Vagina (tissue), 2 donors: ENCODE data around the gene IMMP2L. TPM values are rescaled to one million over a fixed set of nuclear protein-coding genes. Genes with fewer than 3 reads are reported as not detected.

Experiments used
- DNase-seq, 2 donors: peaks; one replicate each; pipeline ENCODE4 v3.0.0-alpha.2; 2017; ENCODE audit errors: extremely low spot score in 2 of 2
- H3K27ac ChIP-seq: fragments of 200-600 bp; sonication (generic); one replicate; pipeline ENCODE4 v1.5.1; 2019
- H3K27me3 ChIP-seq: fragments of 200-600 bp; sonication (generic); one replicate; pipeline ENCODE4 v1.5.1; 2019
- H3K36me3 ChIP-seq, 2 donors: fragments of 200-600 bp; sonication (generic); one replicate each; pipeline ENCODE4 v1.5.1; 2017 to 2019
- H3K4me1 ChIP-seq: fragments of 200-600 bp; sonication (generic); one replicate; pipeline ENCODE4 v1.5.1; 2019
- H3K4me3 ChIP-seq, 2 donors: fragments of 200-600 bp; sonication (generic); 1 replicate in 1 of 2; 2 replicates in 1 of 2; pipeline ENCODE4 v1.5.1; 2016 to 2019
- H3K9me3 ChIP-seq: fragments of 200-600 bp; sonication (generic); one replicate; pipeline ENCODE4 v1.5.1; 2019
- CTCF ChIP-seq, 3 experiments: fragments of 450-650 bp in 2 of 3; fragments of 200-600 bp in 1 of 3; sonication (generic) in 1 of 3; IDR thresholded peaks; one replicate each; pipeline ENCODE4 v1.5.1; 2017 to 2019; ENCODE audit warnings: antibody characterized with exemption in 3 of 3, mild to moderate bottlenecking in 2 of 3, moderate library complexity in 2 of 3
- POLR2A ChIP-seq, 2 donors: fragments of 450-650 bp; IDR thresholded peaks; one replicate each; pipeline ENCODE4 v1.6.1; 2017; ENCODE audit warnings: antibody characterized with exemption in 2 of 2, mild to moderate bottlenecking in 2 of 2, moderate library complexity in 2 of 2
- POLR2AphosphoS5 ChIP-seq, 2 donors: sonication (generic); formaldehyde crosslinking; IDR thresholded peaks; one replicate each; pipeline ENCODE4 v1.9.0; 2017; ENCODE audit warnings: antibody characterized with exemption in 2 of 2, mild to moderate bottlenecking in 2 of 2, low read depth in 1 of 2; ENCODE audit not compliant: insufficient read depth in 1 of 2
- intact Hi-C: fragments of 100-400 bp; cut with DNase I; formaldehyde crosslinking; loops from one replicate; pipeline ENCODE4 v1.15.1; 2023
- total RNA-seq: library from RNA; depleted of rRNA; stranded (reverse); fragments of >200 nt; gene quantifications from one replicate; pipeline ENCODE4 v1.2.3, GENCODE V29; 2016

The IMMP2L gene
- total RNA-seq, 1 donor from 2014 or later = 13.3 TPM

GRCh38 chr7:111043561-111043960 is 518.7 kb downstream of the IMMP2L start:
- no peak overlapping the region for H3K27ac ChIP-seq
- H3K4me1 ChIP-seq = no peaks in the 10 kb centered on the region
- TF ChIP-seq POLR2A (IDR thresholded peaks at IDR 0.05) = no peak
- TF ChIP-seq CTCF (IDR thresholded peaks at IDR 0.05) = no peak
- TF ChIP-seq POLR2AphosphoS5 (IDR thresholded peaks at IDR 0.05; ENCODE audit: insufficient read depth in 1 of 2, low read depth in 1 of 2) = no peak
- H3K27me3 ChIP-seq = no peaks in the 10 kb centered on the region
- intact Hi-C loops = no loop called here
- no peaks in the 10 kb centered on the region for H3K36me3 ChIP-seq
- DNase-seq = no peak
- H3K4me3 ChIP-seq = no peak overlapping the region
- no peaks in the 10 kb centered on the region for H3K9me3 ChIP-seq

DNA sequence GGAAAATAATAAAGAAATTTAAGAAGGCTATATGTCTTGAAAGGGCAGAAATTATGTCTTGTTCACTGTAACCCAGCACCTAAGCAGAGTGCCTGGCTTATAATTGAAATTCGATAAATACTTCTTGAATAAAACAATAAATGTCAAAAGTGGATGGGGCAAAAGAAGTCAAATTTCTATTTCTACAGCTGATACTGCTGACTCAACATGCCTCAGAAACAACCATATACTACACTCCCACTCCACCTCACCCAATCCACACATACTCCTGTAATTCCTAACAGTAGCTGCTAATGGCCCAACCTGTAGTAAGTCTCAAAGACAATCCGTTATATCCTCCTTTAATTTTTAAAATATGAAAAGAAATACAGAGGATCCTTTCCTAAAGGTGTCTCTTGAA is 519.5 kb downstream of the IMMP2L start:
- H3K27ac ChIP-seq = no peak overlapping the region
- no peak for DNase-seq
- no peaks in the 10 kb centered on the region for H3K36me3 ChIP-seq
- no peaks in the 10 kb centered on the region for H3K4me1 ChIP-seq
- no peaks in the 10 kb centered on the region for H3K27me3 ChIP-seq
- H3K9me3 ChIP-seq = no peaks in the 10 kb centered on the region
- intact Hi-C loops = no loop called here
- TF ChIP-seq CTCF (IDR thresholded peaks at IDR 0.05) = no peak
- no peak for TF ChIP-seq POLR2A (IDR thresholded peaks at IDR 0.05)
- TF ChIP-seq POLR2AphosphoS5 (IDR thresholded peaks at IDR 0.05; ENCODE audit: insufficient read depth in 1 of 2, low read depth in 1 of 2) = no peak
- H3K4me3 ChIP-seq = no peak overlapping the region

- Histone ChIP-seq H3K4me1 (no peaks in the 10 kb centered on the region), H3K27ac (no peak overlapping the region), H3K27me3 (no peaks in the 10 kb centered on the region), H3K9me3 (no peaks in the 10 kb centered on the region), H3K36me3 (no peaks in the 10 kb centered on the region), H3K4me3 (no peak overlapping the region)
- no peak for TF ChIP-seq CTCF (IDR thresholded peaks at IDR 0.05)
- no peak for TF ChIP-seq POLR2A (IDR thresholded peaks at IDR 0.05)
- no peak for TF ChIP-seq POLR2AphosphoS5 (IDR thresholded peaks at IDR 0.05; ENCODE audit: insufficient read depth in 1 of 2, low read depth in 1 of 2)
- intact Hi-C loops = no loop called here
- DNase-seq = no peak
Observed at GRCh38 chr7:111041577-111041976, 520.7 kb downstream of the IMMP2L start.

- H3K9me3 ChIP-seq = no peaks in the 10 kb centered on the region
- no peaks in the 10 kb centered on the region for H3K27me3 ChIP-seq
- TF ChIP-seq CTCF (IDR thresholded peaks at IDR 0.05) = no peak
- no peak for TF ChIP-seq POLR2AphosphoS5 (IDR thresholded peaks at IDR 0.05; ENCODE audit: insufficient read depth in 1 of 2, low read depth in 1 of 2)
- no peak for TF ChIP-seq POLR2A (IDR thresholded peaks at IDR 0.05)
- H3K27ac ChIP-seq = no peak overlapping the region
- H3K4me3 ChIP-seq = no peak overlapping the region
- H3K36me3 ChIP-seq = no peaks in the 10 kb centered on the region
- DNase-seq = no peak
- intact Hi-C loops = no loop called here
- H3K4me1 ChIP-seq = no peaks in the 10 kb centered on the region
Observed at GRCh38 chr7:111038185-111038584, 524.1 kb downstream of the IMMP2L start.

DNA sequence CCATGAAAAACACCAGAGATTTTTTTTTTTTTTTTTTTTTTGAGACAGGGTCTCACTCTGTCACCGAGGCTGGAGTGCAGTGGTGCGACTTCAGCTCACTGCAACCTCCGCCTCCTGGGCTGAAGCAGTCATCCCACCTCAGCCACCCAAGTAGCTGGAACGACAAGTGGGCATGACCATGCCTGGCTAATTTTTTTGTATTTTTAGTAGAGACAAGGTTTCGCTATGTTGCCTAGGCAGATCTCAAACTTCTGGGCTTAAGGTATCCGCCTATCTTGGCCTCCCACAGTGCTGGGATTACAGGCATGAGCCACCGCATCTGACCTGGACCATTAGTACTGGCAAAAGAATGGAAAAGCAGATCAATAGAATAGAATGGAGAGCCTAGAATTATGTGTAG is 530.4 kb downstream of the IMMP2L start:
- no peak for TF ChIP-seq POLR2A (IDR thresholded peaks at IDR 0.05)
- no peak for TF ChIP-seq CTCF (IDR thresholded peaks at IDR 0.05)
- TF ChIP-seq POLR2AphosphoS5 (IDR thresholded peaks at IDR 0.05; ENCODE audit: insufficient read depth in 1 of 2, low read depth in 1 of 2) = no peak
- H3K36me3 ChIP-seq = no peaks in the 10 kb centered on the region
- no peaks in the 10 kb centered on the region for H3K27me3 ChIP-seq
- intact Hi-C loops = no loop called here
- no peak for DNase-seq
- H3K4me1 ChIP-seq = no peaks in the 10 kb centered on the region
- no peaks in the 10 kb centered on the region for H3K9me3 ChIP-seq
- no peak overlapping the region for H3K4me3 ChIP-seq
- no peak overlapping the region for H3K27ac ChIP-seq
